ENCODE results near the gene STAC. TPM values are rescaled to one million over a fixed set of nuclear protein-coding genes. Genes with fewer than 3 reads are reported as not detected.
"Not testable (repeated sequence)": the region's sequence is repeated elsewhere in the genome, so short reads cannot be mapped to it uniquely, and the experiment has no call there.

Gene STAC
- polyA plus RNA-seq, 10 donors, result 18.7 to 56.1 (median 34.9) TPM

- DNase-seq, result no peak
Observed at GRCh38 chr3:36408146-36408545, 27.8 kb downstream of the STAC start.

GRCh38 chr3:36409862-36410261 is 29.6 kb downstream of the STAC start:
- no peak for DNase-seq

- DNase-seq, result no peak
Observed at GRCh38 chr3:36411587-36411986, 31.3 kb downstream of the STAC start.

- DNase-seq, result no peak
Observed at GRCh38 chr3:36416599-36416998, 36.3 kb downstream of the STAC start.

GRCh38 chr3:36417237-36417636 is 36.9 kb downstream of the STAC start:
- no peak for DNase-seq

GRCh38 chr3:36418296-36418695 is 38.0 kb downstream of the STAC start:
- DNase-seq, result no peak

GRCh38 chr3:36428445-36428844 is 48.1 kb downstream of the STAC start:
- DNase-seq, result no peak

- DNase-seq, result no peak
Observed at GRCh38 chr3:36429986-36430485, 49.7 kb downstream of the STAC start.

GRCh38 chr3:36433511-36433910 is 53.2 kb downstream of the STAC start:
- no peak for DNase-seq

- DNase-seq, result no peak
Observed at GRCh38 chr3:36434687-36435426, 54.6 kb downstream of the STAC start.

GRCh38 chr3:36443028-36443686 is 62.9 kb downstream of the STAC start:
- DNase-seq, result no peak

- DNase-seq, result peak in 1 of 3 donors; percentile 65
Observed at GRCh38 chr3:36444909-36445308, 64.6 kb downstream of the STAC start.

- peak in 1 of 3 donors; percentile 59 for DNase-seq
Observed at GRCh38 chr3:36446276-36446675, 66.0 kb downstream of the STAC start.

GRCh38 chr3:36447061-36447460 is 66.8 kb downstream of the STAC start:
- no peak for DNase-seq

GRCh38 chr3:36451816-36452215 is 71.5 kb downstream of the STAC start:
- no peak for DNase-seq

GRCh38 chr3:36453213-36453612 is 72.9 kb downstream of the STAC start:
- DNase-seq, result not testable (repeated sequence)

GRCh38 chr3:36453896-36454295 is 73.6 kb downstream of the STAC start:
- not testable (repeated sequence) for DNase-seq

GRCh38 chr3:36455406-36455805 is 75.1 kb downstream of the STAC start:
- no peak for DNase-seq

GRCh38 chr3:36456784-36457183 is 76.5 kb downstream of the STAC start:
- no peak for DNase-seq

- no peak for DNase-seq
Observed at GRCh38 chr3:36457667-36458066, 77.4 kb downstream of the STAC start.

- no peak for DNase-seq
Observed at GRCh38 chr3:36459177-36459576, 78.9 kb downstream of the STAC start.

- peak in 1 of 3 donors; percentile 49 for DNase-seq
Observed at GRCh38 chr3:36461597-36461996, 81.3 kb downstream of the STAC start.

GRCh38 chr3:36472045-36472444 is 91.7 kb downstream of the STAC start:
- not testable (repeated sequence) for DNase-seq
